ENCODE data around the gene FSD1. TPM values are rescaled to one million over a fixed set of nuclear protein-coding genes. Genes with fewer than 3 reads are reported as not detected.

The FSD1 gene
- total and polyA plus RNA-seq, 10 of the 15 experiments (the other 5 are each of a cell fraction or from before 2014, with no cell fraction given): 0.15 to 5.1 (median 4.0) TPM; not detected in 1

GRCh38 chr19:4326837-4327251 lies 22.4 kb downstream of the FSD1 start (continued):
- TF ChIP-seq ELK1 (IDR thresholded peaks at IDR 0.05; ENCODE audit: low read depth, low read length): no peak
- TF ChIP-seq RFX5 (IDR thresholded peaks at IDR 0.05; ENCODE audit: low read depth, low read length): no peak
- no peak for TF ChIP-seq MAX (IDR thresholded peaks at IDR 0.05; ENCODE audit: low read depth, low read length)

GRCh38 chr19:4327252-4327876 lies 23.0 kb downstream of the FSD1 start:
- ChIA-PET RAD21 (ENCODE audit: unreplicated experiment) (interaction anchor here (0.8 to 1.0 kb wide), 4 partner anchors 11 to 95 kb away, joined by 3 to 12 read pairs (median 4); partner anchors contain the start of genes CHAF1A, MPND and STAP2), CTCF (interaction anchor here (0.8 to 1.2 kb wide), 2 partner anchors 16 to 61 kb away, joined by 5 read pairs; partner anchors contain the start of gene MPND), SMC1A (ENCODE audit: uncharacterized antibody, unreplicated experiment) (no interaction called here), POLR2A (interaction anchor here (1.0 kb wide), 1 partner anchor 15 kb away, joined by 17 read pairs; the partner anchor contains the start of gene MPND)
- no peak for TF ChIP-seq ZNF207 (IDR thresholded peaks at IDR 0.05; ENCODE audit: borderline replicate concordance)
- 0 out of 2 replicates have a peak, but pooled peaks have one; percentile 5 for TF ChIP-seq NFYB (IDR thresholded peaks at IDR 0.05; ENCODE audit: insufficient read depth, low read depth, low read length)
- Histone ChIP-seq H3K4me3 (no peak overlapping the region; the same call in 1 of the 2 replicates), H4K20me1 (ENCODE audit: control insufficient read depth, insufficient read depth) (no peaks in the 10 kb centered on the region), H3K79me2 (ENCODE audit: control insufficient read depth, insufficient read depth, low read length) (no peaks in the 10 kb centered on the region; the same call in 1 of the 2 replicates), H3K4me1 (ENCODE audit: control insufficient read depth, insufficient read depth, low read length) (peaks cover 8% of the 10 kb centered on the region; the same call in 1 of the 2 replicates), H3K4me2 (ENCODE audit: control insufficient read depth, insufficient read depth) (peak overlapping the region; percentile 75), H2AFZ (ENCODE audit: control insufficient read depth, low read depth, low read length) (peak overlapping the region; percentile 78), H3K27me3 (replicated peaks in 1 of 2; ENCODE audit: control insufficient read depth in 2 of 2, insufficient read depth in 2 of 2, low read length in 1 of 2) (no peaks in the 10 kb centered on the region), H3K36me3 (ENCODE audit: control insufficient read depth in 2 of 2, insufficient read depth in 2 of 2, low read length in 1 of 2) (no peaks in the 10 kb centered on the region), H3K9ac (ENCODE audit: control insufficient read depth, insufficient read depth, low read length) (no peak overlapping the region), H3K9me3 (replicated peaks; ENCODE audit: control insufficient read depth, insufficient read depth, low read length) (no peaks in the 10 kb centered on the region; the same call in 1 of the 3 replicates), H3K27ac (ENCODE audit: control insufficient read depth, insufficient read depth) (no peak overlapping the region)
- DNase-seq (ENCODE audit: low read depth, low spot score) (no peak), ATAC-seq (peak; percentile 47), FAIRE-seq (peak; percentile 7)
- intact Hi-C loops (cut with micrococcal nuclease; ENCODE audit: unreplicated experiment): no loop called here
- no TSS peak for BruUV-seq (replicated peaks)
- 10% methylated on average over 27 of the region's 30 CpGs for WGBS (ENCODE audit: insufficient coverage, insufficient replicate concordance, low lambda C conversion rate, missing lambda C conversion rate)
- in situ Hi-C loops (cut with MboI): no loop called here
